Suppressor macrophage treated with lipopolysaccharide for 4 hours (primary cell): ENCODE data around the gene CLMN.

Experiments
- DNase-seq: peaks from one replicate; pipeline ENCODE4 v3.0.0-alpha.2; 2020

Gene CLMN

DNA sequence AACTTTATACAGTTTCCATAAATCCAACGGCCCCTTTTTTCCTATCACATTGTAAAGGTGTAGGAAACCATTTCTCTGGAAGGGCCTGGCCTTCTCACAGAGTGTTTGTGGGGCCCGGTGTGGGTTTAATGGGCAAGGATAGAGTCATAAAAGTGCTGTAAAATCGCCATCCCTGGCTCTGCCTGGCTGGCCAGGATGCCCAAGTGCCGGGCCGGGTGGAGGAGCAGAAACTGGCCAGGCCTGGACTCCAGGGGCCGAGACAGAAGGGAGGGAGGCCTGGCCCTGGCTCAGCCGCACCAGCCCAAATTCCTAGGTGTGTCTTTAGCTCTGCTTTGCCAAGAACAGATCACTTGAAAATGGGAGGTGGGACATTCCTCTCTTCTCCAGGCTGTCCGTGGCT, 85.3 kb downstream of the CLMN start:
- no peak for DNase-seq

GRCh38 chr14:95233702-95234241, 85.9 kb downstream of the CLMN start:
- peak; percentile 57 for DNase-seq

GRCh38 chr14:95232894-95233584, 86.7 kb downstream of the CLMN start:
- no peak for DNase-seq

DNA sequence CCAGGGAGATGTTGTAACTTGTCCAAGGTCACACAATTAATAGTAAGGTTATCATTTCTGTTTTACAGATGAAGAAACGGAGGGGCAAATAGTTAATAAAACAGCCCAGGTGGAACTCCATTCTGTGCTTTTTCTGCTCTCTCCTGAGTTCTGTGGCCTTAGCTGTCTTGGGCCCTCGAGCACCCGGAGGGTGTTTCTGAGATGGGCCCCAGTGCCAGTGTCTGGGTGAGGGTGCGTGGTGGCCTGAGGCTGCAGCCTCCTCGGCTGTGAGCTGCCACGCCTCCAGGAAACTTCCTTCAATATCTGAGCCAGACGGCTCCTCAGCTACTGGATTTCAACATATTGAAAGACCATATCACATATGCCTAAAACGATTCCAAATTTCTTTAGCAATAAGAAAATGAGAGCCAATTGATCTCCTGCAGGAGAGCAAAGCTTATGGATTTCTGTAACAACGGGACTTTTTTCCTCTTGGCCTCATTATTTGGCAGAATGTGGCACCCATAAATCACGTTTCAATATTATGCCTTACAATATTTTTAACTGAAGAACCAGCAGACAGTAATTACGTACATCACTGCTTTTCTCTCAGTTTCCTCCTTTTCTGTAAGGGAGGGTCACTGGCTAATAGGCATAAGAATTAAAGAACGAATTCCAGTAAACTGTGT, 87.6 kb downstream of the CLMN start:
- no peak for DNase-seq

GRCh38 chr14:95229749-95230148, 90.0 kb downstream of the CLMN start:
- DNase-seq = no peak

DNA sequence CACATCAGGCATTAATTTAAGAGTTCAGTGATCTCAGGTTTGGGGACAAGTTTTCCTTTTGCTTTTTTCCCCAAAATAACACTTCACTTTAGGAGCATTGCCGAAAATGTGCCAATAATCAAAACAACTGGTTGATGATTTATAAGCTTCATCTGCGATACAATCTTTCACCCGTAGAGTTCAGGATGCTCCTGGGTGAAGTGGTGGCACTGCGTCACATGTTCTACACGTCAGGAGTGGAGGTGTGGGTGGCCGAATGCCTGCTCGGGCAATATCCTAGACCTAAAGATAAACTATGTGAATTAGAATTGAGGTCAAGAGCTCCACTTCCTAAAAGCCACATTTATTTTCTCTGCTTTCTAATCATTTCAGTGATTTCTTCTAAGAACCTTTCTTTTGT, 91.5 kb downstream of the CLMN start:
- DNase-seq = no peak

GRCh38 chr14:95227279-95227860, 92.3 kb downstream of the CLMN start:
- no peak for DNase-seq

GRCh38 chr14:95226801-95227200, 92.9 kb downstream of the CLMN start:
- no peak for DNase-seq

GRCh38 chr14:95225251-95225887, 94.3 kb downstream of the CLMN start:
- DNase-seq = no peak

GRCh38 chr14:95222870-95223398, 96.8 kb downstream of the CLMN start:
- no peak for DNase-seq

DNA sequence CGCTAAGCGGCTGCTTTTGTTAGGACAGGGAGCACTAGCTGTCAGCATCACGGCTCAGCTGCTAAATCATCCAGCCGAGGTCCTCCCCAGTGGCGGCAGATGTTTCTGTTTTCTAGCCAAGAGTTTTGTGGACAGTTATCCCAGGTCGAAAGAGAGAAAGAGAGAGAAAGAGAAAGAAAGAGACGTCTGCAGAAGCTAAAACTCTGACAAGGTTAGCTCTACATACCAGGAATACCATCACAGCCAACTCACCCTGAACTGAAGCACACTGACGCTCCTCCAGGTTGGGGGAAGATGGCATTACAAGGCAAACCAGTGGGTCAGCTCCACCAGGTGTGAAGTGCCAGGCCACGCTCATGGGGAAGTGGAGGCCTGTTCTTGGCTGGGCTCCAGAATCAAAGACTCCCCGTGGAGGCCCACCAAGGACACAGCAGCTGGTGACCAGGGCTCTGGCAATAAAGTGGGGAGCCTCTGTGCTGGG, 97.5 kb downstream of the CLMN start:
- DNase-seq = no peak

- DNase-seq = no peak
These were observed 98.2 kb downstream of the CLMN start for GRCh38 chr14:95221531-95221930.

- no peak for DNase-seq
These were observed 99.0 kb downstream of the CLMN start for GRCh38 chr14:95220663-95221231.

DNA sequence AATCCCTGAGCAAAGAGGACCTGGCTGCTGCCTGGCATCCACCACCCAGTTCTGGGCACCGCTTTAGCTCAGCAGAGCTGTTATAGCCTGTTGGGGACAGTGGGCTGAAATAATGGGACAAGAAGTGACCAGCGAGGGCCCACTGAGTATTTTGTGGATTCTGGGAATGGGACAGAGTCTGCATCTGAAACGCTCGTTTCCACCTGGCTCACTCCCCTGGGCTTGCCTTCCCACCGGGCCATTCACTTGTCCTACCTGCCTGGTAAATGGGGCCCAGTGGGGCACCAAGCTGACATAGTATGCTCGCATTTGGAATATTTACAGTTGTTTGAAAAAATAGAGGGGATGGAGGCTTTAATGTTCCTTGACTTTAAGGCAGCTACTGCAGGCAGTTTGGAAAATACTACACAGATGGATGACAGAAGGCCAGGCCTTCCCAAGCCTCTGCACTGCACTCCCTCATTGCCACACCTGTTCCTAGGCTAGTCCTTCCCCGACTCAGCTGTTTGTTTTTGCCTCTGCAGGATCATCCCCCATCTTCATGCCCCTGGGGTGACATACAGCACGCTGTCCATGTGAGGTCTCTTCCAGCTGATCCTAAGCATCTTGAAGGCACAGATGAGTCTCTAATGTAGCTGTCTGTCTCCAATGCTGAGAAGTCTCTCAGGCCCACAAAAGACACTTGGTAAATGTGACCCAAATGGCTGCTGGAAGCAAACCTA, 101.1 kb downstream of the CLMN start:
- no peak for DNase-seq

DNA sequence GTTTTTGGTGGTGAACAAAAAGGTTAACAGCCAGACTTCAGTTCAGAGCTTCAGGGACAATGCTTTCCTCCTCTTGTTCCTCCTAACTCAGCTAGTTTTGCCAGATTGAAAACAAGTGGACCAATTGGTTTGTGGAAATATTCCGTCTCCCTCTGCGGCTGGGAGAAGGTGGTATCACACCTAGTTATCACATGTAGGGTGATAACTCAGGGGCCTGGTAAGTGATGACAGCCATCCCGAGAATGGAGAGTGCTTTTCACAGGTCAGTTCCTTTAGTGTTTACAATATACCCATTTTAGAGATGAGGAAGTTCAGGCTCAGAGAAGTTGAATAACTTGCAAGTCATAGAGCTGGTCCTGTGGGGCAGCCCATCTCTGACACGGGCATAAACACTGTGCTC, 101.7 kb downstream of the CLMN start:
- no peak for DNase-seq

GRCh38 chr14:95217391-95217900, 102.3 kb downstream of the CLMN start:
- DNase-seq = no peak

- no peak for DNase-seq
These were observed 103.7 kb downstream of the CLMN start for GRCh38 chr14:95216008-95216407.

DNA sequence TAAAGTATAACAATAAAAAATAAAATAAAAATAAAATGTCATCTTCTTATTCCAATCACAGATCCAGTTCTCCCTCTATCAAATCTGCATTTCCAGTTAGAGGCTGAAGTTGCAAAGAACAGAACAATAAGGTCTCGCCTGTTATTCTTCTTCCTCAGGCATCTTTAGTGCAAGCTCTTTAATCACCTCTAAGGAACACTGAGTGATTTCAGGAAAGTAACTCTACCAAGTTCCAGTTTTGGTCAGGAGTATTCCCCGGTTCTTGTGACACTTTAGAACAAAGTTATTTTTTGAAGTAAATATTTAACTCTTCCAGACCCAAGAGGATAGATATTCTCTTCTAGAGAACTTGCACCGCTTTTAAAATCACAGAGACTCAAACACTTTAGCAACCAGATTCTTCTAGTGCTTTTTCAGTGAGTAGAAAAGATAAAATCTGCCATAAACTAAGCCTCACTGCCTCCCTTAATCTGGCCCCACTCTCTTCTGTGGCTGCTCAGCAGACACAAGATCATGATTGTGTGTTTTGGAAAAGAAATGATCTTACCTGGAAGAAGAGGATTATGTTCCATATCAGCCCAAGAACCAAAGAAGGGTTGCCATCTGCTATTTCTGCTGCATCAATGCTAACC, 104.5 kb downstream of the CLMN start:
- no peak for DNase-seq

GRCh38 chr14:95213774-95214173, 105.9 kb downstream of the CLMN start:
- no peak for DNase-seq

DNA sequence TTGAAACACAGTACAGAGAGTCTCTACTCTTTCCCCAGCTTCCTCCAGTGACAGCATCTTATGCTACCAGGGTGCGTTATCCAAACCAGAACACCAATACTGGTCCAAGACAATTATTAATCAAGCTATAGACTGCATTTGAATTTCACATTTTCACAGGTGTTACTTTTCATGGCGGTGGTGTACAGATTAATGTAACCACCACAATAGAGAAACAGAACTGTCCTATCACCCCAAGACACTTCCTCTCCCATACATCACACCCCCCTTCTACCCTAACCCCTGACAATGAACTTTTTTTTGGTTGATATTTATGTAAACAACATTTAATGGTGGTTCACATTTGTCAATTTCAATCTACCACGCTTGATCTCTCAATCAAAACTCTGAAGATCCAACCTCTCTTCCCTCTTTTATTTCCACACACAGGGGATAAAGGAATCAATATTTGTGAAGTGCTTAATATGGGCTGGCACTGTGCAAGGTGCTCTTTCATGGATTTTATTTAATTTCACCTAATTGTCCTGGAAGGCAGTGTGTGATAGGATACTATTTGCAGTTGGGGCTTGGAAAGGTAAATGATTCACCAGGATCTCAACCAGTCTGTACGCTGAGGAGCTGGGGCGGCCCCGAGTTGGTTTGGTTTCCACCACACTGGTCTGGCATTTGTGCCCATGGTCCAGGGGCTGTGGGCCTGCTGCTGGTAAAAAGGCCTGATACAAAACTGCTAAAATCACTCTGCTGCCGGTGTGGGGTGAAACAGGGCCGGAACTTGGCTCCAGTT, 107.8 kb downstream of the CLMN start:
- no peak for DNase-seq

DNA sequence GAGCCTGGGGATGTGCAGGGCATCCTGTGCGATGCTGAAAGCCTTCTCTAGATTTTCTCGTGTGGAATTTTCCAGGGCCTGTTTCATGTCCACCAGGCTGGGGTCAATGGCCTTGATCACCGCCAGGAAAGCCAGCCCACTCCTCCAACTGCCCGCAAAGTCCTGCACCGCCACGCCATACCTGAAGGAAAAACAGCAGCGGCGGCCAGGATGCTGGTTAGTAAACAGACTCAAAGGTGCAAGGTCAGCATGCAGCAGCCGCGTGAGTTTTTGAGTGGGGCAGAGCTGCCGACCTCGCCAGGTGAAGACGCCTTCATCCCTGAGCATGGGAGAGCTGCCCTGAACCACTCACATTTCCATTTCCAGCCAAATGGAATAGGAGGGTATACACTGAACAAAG, 109.0 kb downstream of the CLMN start:
- no peak for DNase-seq
